Measurements from ENCODE around the gene ASPHD2. TPM values are rescaled to one million over a fixed set of nuclear protein-coding genes. Genes with fewer than 3 reads are reported as not detected.
A peak's percentile ranks its signal among the peaks of the same experiment; 100 is the strongest.

The ASPHD2 gene
- total RNA-seq, 1 experiment from 2014 or later: 0.40 TPM

DNA sequence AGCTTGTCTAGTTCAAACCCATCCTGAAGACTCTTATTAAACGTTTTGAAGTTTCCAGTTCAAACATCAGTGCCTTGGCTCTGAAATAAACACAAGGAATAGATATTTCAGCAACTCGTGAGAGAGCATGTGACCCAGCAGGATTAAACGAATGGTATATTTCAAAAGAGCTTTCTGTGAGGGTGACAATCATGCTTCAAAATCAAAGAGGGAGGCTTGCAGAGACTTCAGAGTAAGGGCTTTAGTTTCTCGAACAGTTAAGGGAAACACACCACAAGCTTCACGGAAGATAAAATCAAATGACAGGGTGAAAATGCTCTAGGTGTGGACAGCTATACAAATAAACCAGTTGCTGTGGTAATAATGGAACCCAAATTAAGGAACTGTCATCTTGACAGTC is 53.1 kb downstream of the ASPHD2 start:
- Mint-ChIP-seq H3K9me3 (ENCODE audit: low read depth, unreplicated experiment) (no peaks in the 10 kb centered on the region), H3K36me3 (ENCODE audit: insufficient read depth, unreplicated experiment) (peaks cover 50% of the 10 kb centered on the region), H3K27me3 (ENCODE audit: unreplicated experiment) (no peaks in the 10 kb centered on the region), H3K27ac (ENCODE audit: unreplicated experiment) (peak overlapping the region; percentile 94), H3K4me3 (ENCODE audit: low read depth, unreplicated experiment) (peak overlapping the region; percentile 85), H3K4me1 (ENCODE audit: low read depth, unreplicated experiment) (peaks cover 62% of the 10 kb centered on the region)
- BruUV-seq (replicated peaks): no TSS peak
- CTCF ChIA-PET: interaction anchor here (0.6 kb wide), 1 partner anchor 97 kb away, joined by 3 read pairs; no protein-coding TSS in a partner anchor
- DNase-seq: no peak
- intact Hi-C loops (cut with micrococcal nuclease; ENCODE audit: unreplicated experiment): no loop called here
- TF ChIP-seq, protein P1, sequence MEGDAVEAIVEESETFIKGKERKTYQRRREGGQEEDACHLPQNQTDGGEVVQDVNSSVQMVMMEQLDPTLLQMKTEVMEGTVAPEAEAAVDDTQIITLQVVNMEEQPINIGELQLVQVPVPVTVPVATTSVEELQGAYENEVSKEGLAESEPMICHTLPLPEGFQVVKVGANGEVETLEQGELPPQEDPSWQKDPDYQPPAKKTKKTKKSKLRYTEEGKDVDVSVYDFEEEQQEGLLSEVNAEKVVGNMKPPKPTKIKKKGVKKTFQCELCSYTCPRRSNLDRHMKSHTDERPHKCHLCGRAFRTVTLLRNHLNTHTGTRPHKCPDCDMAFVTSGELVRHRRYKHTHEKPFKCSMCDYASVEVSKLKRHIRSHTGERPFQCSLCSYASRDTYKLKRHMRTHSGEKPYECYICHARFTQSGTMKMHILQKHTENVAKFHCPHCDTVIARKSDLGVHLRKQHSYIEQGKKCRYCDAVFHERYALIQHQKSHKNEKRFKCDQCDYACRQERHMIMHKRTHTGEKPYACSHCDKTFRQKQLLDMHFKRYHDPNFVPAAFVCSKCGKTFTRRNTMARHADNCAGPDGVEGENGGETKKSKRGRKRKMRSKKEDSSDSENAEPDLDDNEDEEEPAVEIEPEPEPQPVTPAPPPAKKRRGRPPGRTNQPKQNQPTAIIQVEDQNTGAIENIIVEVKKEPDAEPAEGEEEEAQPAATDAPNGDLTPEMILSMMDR (IDR thresholded peaks at IDR 0.05; ENCODE audit: unreplicated experiment): no peak

DNA sequence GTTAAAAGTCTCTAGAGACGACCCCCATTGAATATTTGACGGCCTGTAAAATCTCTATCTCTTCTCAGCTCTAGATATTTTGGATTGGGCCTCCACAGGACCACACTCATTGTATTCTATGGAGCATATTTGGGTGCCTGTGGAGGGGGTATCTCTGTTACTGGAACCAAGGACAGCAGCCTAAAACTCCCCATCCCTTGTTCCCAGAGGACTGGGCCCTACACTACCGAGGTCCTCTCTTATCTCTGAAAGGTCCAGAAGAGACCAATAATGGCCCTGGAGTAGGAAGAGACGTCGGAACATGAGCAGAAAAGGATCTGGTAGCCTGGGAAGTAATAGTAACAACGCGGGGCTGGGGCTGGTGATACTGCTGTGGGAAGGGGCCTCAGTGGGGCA is 54.0 kb downstream of the ASPHD2 start:
- peaks cover 49% of the 10 kb centered on the region for H3K36me3 Mint-ChIP-seq (ENCODE audit: insufficient read depth, unreplicated experiment)
- no peaks in the 10 kb centered on the region for H3K27me3 Mint-ChIP-seq (ENCODE audit: unreplicated experiment)
- no peak for DNase-seq
- BruUV-seq (replicated peaks): no TSS peak
- H3K27ac Mint-ChIP-seq (ENCODE audit: unreplicated experiment): peak overlapping the region; percentile 94
- no peaks in the 10 kb centered on the region for H3K9me3 Mint-ChIP-seq (ENCODE audit: low read depth, unreplicated experiment)
- H3K4me1 Mint-ChIP-seq (ENCODE audit: low read depth, unreplicated experiment): peaks cover 55% of the 10 kb centered on the region
- TF ChIP-seq, protein P1 (IDR thresholded peaks at IDR 0.05; ENCODE audit: unreplicated experiment): no peak
- CTCF ChIA-PET: interaction anchor here (0.9 to 1.7 kb wide), 2 partner anchors 11 to 94 kb away, joined by 4 to 7 read pairs; no protein-coding TSS in a partner anchor
- peak overlapping the region; percentile 85 for H3K4me3 Mint-ChIP-seq (ENCODE audit: low read depth, unreplicated experiment)
- intact Hi-C loops (cut with micrococcal nuclease; ENCODE audit: unreplicated experiment): no loop called here

DNA sequence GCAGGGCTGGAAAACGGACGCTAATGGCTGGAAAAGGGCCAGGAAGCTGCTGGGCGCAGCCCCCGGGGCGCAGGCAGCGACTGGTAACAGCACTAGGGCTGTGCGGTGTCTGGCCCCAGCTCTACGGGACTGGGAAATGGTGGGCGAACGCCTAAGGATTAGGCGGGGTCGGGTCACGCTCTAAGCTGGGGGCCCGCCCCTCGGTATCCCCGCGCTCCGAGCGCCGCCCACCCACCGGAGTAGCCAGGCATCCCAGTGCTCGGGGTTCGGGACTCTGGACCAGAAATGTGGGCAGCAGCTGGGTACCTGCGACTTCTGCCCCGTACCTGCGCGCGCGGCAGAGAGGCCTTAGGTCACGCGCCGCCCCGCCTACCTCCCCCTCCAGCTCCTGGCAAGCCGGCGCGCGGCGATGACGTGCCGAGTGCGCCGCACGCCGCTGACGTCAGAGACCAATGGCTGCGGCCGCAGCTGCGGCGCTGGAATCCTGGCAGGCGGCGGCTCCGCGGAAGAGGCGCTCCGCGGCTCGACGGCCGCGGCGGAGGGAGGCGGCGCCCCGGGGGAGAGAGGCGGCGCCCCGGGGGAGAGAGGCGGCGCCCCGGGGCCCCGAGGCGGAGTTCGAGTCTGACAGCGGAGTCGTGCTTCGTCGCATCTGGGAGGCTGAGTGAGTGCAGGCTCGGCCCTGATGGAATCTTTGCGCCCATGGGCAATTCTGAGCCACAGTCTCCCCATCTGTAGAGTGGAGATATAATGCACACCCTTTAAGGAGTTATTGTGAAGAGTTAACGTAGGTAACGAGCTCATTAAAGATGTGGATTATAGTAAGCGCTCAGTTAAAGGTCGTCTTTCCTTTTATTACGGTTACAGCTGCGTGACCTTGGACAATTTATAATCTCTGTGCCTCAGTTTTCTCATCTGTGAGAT is 54.6 kb downstream of the ASPHD2 start, which contains the start of the genes HPS4 and SRRD:
TSS of gene HPS4 (minus strand) at position 345 of the 921 bp plus-strand sequence. CDS start 2,021 bp downstream, outside the sequence.
TSS of gene SRRD (plus strand) at position 439 of the 921 bp plus-strand sequence. CDS start at position 453, 14 bp downstream.
- no TSS peak for BruUV-seq (replicated peaks)
- TF ChIP-seq, protein P1 (IDR thresholded peaks at IDR 0.05; ENCODE audit: unreplicated experiment): no peak
- Mint-ChIP-seq H3K27me3 (ENCODE audit: unreplicated experiment) (no peaks in the 10 kb centered on the region), H3K27ac (ENCODE audit: unreplicated experiment) (peak within 1 kb of the TSS; percentile 94), H3K9me3 (ENCODE audit: low read depth, unreplicated experiment) (no peaks in the 10 kb centered on the region), H3K36me3 (ENCODE audit: insufficient read depth, unreplicated experiment) (peaks cover 53% of the 10 kb centered on the region), H3K4me3 (ENCODE audit: low read depth, unreplicated experiment) (peak within 1 kb of the TSS; percentile 85), H3K4me1 (ENCODE audit: low read depth, unreplicated experiment) (peaks cover 54% of the 10 kb centered on the region)
- CTCF ChIA-PET: interaction anchor here (0.9 to 1.7 kb wide), 3 partner anchors 12 to 117 kb away, joined by 3 to 7 read pairs (median 4); no protein-coding TSS in a partner anchor
- intact Hi-C loops (cut with micrococcal nuclease; ENCODE audit: unreplicated experiment): no loop called here
- peak; percentile 92 for DNase-seq

DNA sequence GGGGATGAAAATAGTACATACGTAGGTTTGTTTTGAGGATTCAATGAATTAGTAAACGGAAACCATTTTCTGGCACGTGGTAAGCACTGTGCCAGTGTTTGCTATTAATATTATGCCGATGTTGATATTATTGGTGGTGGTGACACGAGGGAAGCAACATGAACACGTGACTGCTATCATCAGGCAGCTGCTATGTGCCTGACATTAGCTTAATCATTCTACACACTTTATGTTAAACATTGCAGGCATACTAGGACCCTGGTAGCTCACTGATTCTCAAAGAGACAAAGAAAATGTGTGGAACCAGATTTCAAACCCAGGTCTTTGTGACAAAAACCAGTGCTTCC is 55.3 kb downstream of the ASPHD2 start:
- intact Hi-C loops (cut with micrococcal nuclease; ENCODE audit: unreplicated experiment): no loop called here
- Mint-ChIP-seq H3K27me3 (ENCODE audit: unreplicated experiment) (no peaks in the 10 kb centered on the region), H3K9me3 (ENCODE audit: low read depth, unreplicated experiment) (no peaks in the 10 kb centered on the region), H3K36me3 (ENCODE audit: insufficient read depth, unreplicated experiment) (peaks cover 59% of the 10 kb centered on the region), H3K4me3 (ENCODE audit: low read depth, unreplicated experiment) (peak overlapping the region; percentile 85), H3K4me1 (ENCODE audit: low read depth, unreplicated experiment) (peaks cover 58% of the 10 kb centered on the region), H3K27ac (ENCODE audit: unreplicated experiment) (peak overlapping the region; percentile 94)
- TF ChIP-seq, protein P1 (IDR thresholded peaks at IDR 0.05; ENCODE audit: unreplicated experiment): no peak
- TSS peak; percentile 62 for BruUV-seq (replicated peaks)
- CTCF ChIA-PET: interaction anchor here (1.5 to 1.7 kb wide), 2 partner anchors 13 to 117 kb away, joined by 3 to 7 read pairs; no protein-coding TSS in a partner anchor
- no peak for DNase-seq
